NCI-H774 (cell line): Measurements from ENCODE around the gene RCAN3.

Experiments
- DNase-seq: peaks from one replicate; lab custom pipeline; 2025; lab: John Stamatoyannopoulos, UW

Gene RCAN3

GRCh38 chr1:24578846-24579245 lies 76.2 kb downstream of the RCAN3 start:
- no peak for DNase-seq

GRCh38 chr1:24580756-24581155 lies 78.1 kb downstream of the RCAN3 start:
- DNase-seq, result no peak

GRCh38 chr1:24584171-24584647 lies 81.6 kb downstream of the RCAN3 start:
- no peak for DNase-seq

- no peak for DNase-seq
Observed at GRCh38 chr1:24586119-24586518, 83.5 kb downstream of the RCAN3 start.

DNA sequence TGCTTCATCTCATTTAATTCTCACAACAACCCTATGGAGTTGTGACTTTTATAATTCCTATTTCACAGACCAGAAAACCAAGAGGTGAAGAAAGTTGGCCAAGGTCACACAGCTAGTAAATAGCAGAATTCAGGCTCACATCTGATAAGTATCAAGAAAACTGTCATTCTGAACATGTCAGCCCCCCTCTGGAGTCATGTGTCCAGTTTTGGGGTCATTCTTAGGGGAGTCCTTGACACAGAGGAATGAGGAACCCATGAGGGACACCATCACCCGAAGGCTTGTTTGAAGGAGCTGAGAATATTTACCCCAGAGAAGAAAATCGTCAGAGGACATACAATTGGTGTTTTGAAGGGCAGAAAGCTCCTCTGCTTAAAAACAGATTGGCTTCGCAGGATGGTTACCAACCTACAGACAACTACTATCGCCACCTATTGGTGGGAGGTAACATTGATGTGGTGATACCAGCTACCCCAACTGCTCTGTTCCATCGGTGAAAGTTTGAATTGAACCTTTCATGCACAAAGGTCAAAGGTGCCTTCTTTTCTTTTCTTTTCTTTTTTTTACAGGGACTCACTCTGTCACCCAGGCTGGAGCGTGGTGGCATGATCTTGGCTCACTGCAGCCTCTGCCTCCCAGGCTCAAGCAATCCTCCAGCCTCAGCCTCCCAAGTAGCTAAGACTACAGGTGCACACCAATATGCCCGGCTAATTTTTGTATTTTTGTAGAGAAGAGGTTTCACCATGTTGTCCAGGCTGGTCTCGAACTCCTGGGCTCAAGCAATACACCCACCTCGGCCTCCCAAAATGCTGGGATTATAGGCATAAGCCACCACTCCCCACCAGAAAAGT lies 84.6 kb downstream of the RCAN3 start:
- DNase-seq, result peak; percentile 0

DNA sequence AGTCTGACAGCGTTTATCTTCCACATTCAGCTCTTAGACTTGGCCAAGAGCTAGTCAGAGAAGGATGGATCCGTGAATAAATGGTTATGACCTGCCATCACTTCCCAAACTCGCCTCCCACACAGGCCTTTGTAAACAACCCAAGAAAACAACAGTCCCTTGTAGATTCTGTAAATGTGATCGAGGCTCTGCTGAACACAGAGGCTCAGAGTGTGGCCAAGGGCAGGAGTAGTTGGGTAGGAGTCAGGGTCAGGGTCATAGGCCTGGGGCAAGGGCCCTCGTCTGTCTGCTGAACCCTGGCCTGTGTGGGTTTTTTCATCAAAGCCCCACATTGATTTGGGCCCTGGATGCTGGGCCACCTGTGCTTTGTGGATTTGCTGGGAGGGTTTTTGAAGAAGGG lies 85.9 kb downstream of the RCAN3 start:
- DNase-seq, result no peak

GRCh38 chr1:24589200-24589599 lies 86.6 kb downstream of the RCAN3 start:
- no peak for DNase-seq
